K562 (cell line): Measurements from ENCODE around the gene PHKB. TPM values are rescaled to one million over a fixed set of nuclear protein-coding genes. Genes with fewer than 3 reads are reported as not detected.

Experiments
- BACH1 ChIP-seq: fragments of 200-800 bp; sonication (Bioruptor generic); IDR thresholded peaks from 2 replicates; pipeline ENCODE4 v1.6.1; 2016; ENCODE audit warnings: missing genetic modification characterization, missing compliant biosample characterization
- CC2D1A ChIP-seq: fragments of 450-650 bp; IDR thresholded peaks from 2 replicates; pipeline ENCODE4 v1.6.1; 2017; ENCODE audit warnings: mild to moderate bottlenecking
- COPS2 ChIP-seq: fragments of 450-650 bp; conservative IDR thresholded peaks from 2 replicates; pipeline ENCODE4 v1.6.1; 2016; ENCODE audit warnings: mild to moderate bottlenecking, moderate library complexity
- DPF2 ChIP-seq: fragments of 450-650 bp; IDR thresholded peaks from 2 replicates; pipeline ENCODE4 v1.6.1; 2016
- EHMT2 ChIP-seq: fragments of 450-650 bp; IDR thresholded peaks from 2 replicates; pipeline ENCODE4 v1.6.1; 2018; ENCODE audit warnings: antibody characterized with exemption
- ETV5 ChIP-seq: sonication (generic); formaldehyde crosslinking; IDR thresholded peaks from 2 replicates; pipeline ENCODE4 v1.4.0; 2020; ENCODE audit warnings: low read depth, mild to moderate bottlenecking, missing genetic modification reagents
- FOXM1 ChIP-seq, 2 experiments: fragments of 450-650 bp in 1 of 2; sonication (generic) in 1 of 2; formaldehyde crosslinking in 1 of 2; IDR thresholded peaks; 2 replicates each; pipeline versions ENCODE4 v1.6.1 to v1.9.0; 2017 to 2022; ENCODE audit warnings: low read depth in 2 of 2, mild to moderate bottlenecking in 2 of 2, missing genetic modification reagents in 1 of 2, moderate library complexity in 1 of 2
- HIVEP1 ChIP-seq: fragments of 250-450 bp; sonication (Bioruptor Pico); IDR thresholded peaks from 2 replicates; pipeline ENCODE4 v1.4.0; 2020; ENCODE audit warnings: mild to moderate bottlenecking
- JUND ChIP-seq, 2 experiments: IDR thresholded peaks; 2 replicates in 1 of 2; 3 replicates in 1 of 2; pipeline ENCODE4 v1.6.1; 2011; ENCODE audit warnings: borderline replicate concordance in 2 of 2, low read depth in 2 of 2, low read length in 2 of 2, improper control_type of control experiment in 1 of 2, missing biosample characterization in 1 of 2, missing genetic modification characterization in 1 of 2, missing genetic modification reagents in 1 of 2
- KDM1A ChIP-seq, 2 experiments: fragments of 450-650 bp; IDR thresholded peaks; 2 replicates each; pipeline ENCODE4 v1.6.1; 2016; ENCODE audit warnings: mild to moderate bottlenecking in 2 of 2
- MBD2 ChIP-seq: sonication (generic); IDR thresholded peaks from 2 replicates; pipeline ENCODE4 v1.6.1; 2016; ENCODE audit warnings: low read depth, borderline replicate concordance
- MTA2 ChIP-seq: fragments of 450-650 bp; IDR thresholded peaks from 2 replicates; pipeline ENCODE4 v1.6.1; 2016; ENCODE audit warnings: low read depth
- NR1H2 ChIP-seq: sonication (generic); formaldehyde crosslinking; IDR thresholded peaks from 2 replicates; pipeline ENCODE4 v1.4.0; 2020; ENCODE audit warnings: mild to moderate bottlenecking, missing genetic modification reagents
- PTBP1 ChIP-seq: fragments of 200-400 bp; formaldehyde crosslinking; IDR thresholded peaks from 2 replicates; pipeline ENCODE4 v1.6.1; 2017; ENCODE audit warnings: low read depth, low read length
- SMAD4 ChIP-seq: fragments of 250-450 bp; sonication (Bioruptor Pico); conservative IDR thresholded peaks from 2 replicates; pipeline ENCODE4 v1.8.0; 2021; ENCODE audit warnings: inconsistent platforms, mild to moderate bottlenecking, moderate library complexity
- TBL1XR1 ChIP-seq, 2 experiments: IDR thresholded peaks; 2 replicates each; pipeline ENCODE4 v1.6.1; 2012; ENCODE audit warnings: improper control_type of control experiment in 2 of 2, low read length in 2 of 2, mild to moderate bottlenecking in 1 of 2
- U2AF2 ChIP-seq: fragments of 200-400 bp; formaldehyde crosslinking; optimal IDR thresholded peaks from 2 replicates; pipeline ENCODE3; 2017; ENCODE audit warnings: low read depth, mild to moderate bottlenecking, low read length
- ZNF282 ChIP-seq: sonication (generic); formaldehyde crosslinking; IDR thresholded peaks from 2 replicates; pipeline ENCODE4 v1.8.1; 2023; ENCODE audit warnings: missing genetic modification reagents
- ZNF609 ChIP-seq: sonication (generic); formaldehyde crosslinking; IDR thresholded peaks from 2 replicates; pipeline ENCODE4 v1.8.1; 2023; ENCODE audit warnings: missing genetic modification reagents, mild to moderate bottlenecking, borderline replicate concordance
- polyA plus RNA-seq, 8 experiments: library from polyadenylated mRNA; depleted of rRNA in 4 of 8; stranded (reverse) in 5 of 8; unstranded in 3 of 8; fragments of >200 nt; fragmentation: Nextera tagmentation in 2 of 8; fragmentation: Illumina TruSeq in 1 of 8; extraction: Ambion mirVana in 2 of 8; extraction: Trizol in 1 of 8; gene quantifications; 2 replicates each; pipeline versions ENCODE4 v1.2.1 to v1.2.3, GENCODE V29; 2011 to 2014; ENCODE audit warnings: inconsistent platforms in 1 of 8, missing spikeins in 1 of 8
- total RNA-seq, 7 experiments: library from RNA; depleted of rRNA in 6 of 7; stranded (reverse); fragments of >200 nt in 6 of 7; fragmentation: Illumina TruSeq in 2 of 7; extraction: Trizol in 2 of 7; gene quantifications; 2 replicates each; pipeline versions ENCODE4 v1.2.1 to v1.2.3, GENCODE V29; 2011 to 2021; ENCODE audit warnings: low replicate concordance in 1 of 7
- TF ChIP-seq, protein P1 (sequence below): fragments of 450-650 bp; IDR thresholded peaks from 2 replicates; pipeline ENCODE4 v1.6.1; 2016
- TF ChIP-seq, protein P2 (sequence below): fragments of 450-650 bp; formaldehyde crosslinking; IDR thresholded peaks from 2 replicates; pipeline ENCODE4 v1.4.0; 2020; ENCODE audit warnings: mild to moderate bottlenecking, mixed read lengths

The PHKB gene
- total and polyA plus RNA-seq, 9 of the 15 experiments (the other 6 are each of a cell fraction or from before 2014, with no cell fraction given): 24.7 to 92.3 (median 67.0) TPM

DNA sequence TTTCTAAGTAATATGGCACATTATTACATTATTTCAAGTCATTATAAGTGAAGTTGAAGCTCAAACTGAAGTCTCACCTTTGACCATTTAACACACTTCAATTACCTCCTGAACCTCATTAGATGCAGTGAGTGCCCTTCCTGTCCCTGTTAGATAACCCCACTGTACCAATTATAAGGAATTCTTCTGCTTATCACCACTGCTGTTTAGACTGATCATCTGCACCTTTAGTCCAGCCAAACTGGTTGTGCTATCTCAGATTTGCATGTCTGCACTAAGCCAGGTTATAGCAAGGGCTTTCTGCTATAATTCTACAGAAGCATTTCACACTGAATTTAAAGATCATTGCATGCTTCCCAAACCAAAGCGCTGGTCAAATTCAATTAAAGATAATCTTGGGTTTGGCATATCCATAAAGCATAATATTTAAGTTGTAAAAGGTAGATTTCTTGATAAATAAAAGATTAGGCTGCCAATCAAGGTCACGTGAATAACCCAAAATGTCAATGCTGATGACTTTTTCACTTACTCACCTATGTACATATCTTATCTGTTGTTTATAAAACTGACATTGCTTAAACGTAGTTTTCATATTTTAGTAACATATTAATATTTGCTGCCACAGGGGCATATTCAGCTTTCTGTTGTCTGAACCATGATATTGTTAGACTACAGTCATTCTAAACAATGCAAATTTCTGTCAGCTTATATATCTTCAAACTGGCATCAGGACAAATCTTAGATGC lies 12.1 kb upstream of the PHKB start (continued):
- TF ChIP-seq ZNF609 (CRISPR knock-in tag) (no peak), COPS2 (no peak), JUND (IDR thresholded peaks at IDR 0.05; ENCODE audit: borderline replicate concordance, low read depth, low read length) (no peak), JUND (tag; IDR thresholded peaks at IDR 0.05; ENCODE audit: borderline replicate concordance, low read depth, low read length) (no peak), SMAD4 (CRISPR knock-in tag) (peak; percentile 63), ZNF282 (CRISPR knock-in tag) (no peak), NR1H2 (no peak), DPF2 (peak; percentile 41; the same call in 1 of the 2 replicates), ETV5 (no peak), EHMT2 (no peak), MBD2 (no peak), U2AF2 (no peak), BACH1 (no peak), FOXM1 (IDR thresholded peaks at IDR 0.05; ENCODE audit: low read depth) (peak; percentile 40; the same call in 1 of the 2 replicates), FOXM1 (CRISPR knock-in tag; IDR thresholded peaks at IDR 0.05; ENCODE audit: low read depth) (no peak), MTA2 (peak; percentile 58), HIVEP1 (CRISPR knock-in tag) (no peak), KDM1A (IDR thresholded peaks at IDR 0.05) (peak; percentile 71 to 73), CC2D1A (no peak), PTBP1 (no peak), TBL1XR1 (IDR thresholded peaks at IDR 0.05; ENCODE audit: low read length in 2 of 2) (peak in 1 of 2 experiments; percentile 18; a peak in 1 of 4 replicates)
- TF ChIP-seq, protein P1, sequence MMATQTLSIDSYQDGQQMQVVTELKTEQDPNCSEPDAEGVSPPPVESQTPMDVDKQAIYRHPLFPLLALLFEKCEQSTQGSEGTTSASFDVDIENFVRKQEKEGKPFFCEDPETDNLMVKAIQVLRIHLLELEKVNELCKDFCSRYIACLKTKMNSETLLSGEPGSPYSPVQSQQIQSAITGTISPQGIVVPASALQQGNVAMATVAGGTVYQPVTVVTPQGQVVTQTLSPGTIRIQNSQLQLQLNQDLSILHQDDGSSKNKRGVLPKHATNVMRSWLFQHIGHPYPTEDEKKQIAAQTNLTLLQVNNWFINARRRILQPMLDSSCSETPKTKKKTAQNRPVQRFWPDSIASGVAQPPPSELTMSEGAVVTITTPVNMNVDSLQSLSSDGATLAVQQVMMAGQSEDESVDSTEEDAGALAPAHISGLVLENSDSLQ: peak; percentile 44; the same call in 1 of the 2 replicates
- TF ChIP-seq, protein P2, sequence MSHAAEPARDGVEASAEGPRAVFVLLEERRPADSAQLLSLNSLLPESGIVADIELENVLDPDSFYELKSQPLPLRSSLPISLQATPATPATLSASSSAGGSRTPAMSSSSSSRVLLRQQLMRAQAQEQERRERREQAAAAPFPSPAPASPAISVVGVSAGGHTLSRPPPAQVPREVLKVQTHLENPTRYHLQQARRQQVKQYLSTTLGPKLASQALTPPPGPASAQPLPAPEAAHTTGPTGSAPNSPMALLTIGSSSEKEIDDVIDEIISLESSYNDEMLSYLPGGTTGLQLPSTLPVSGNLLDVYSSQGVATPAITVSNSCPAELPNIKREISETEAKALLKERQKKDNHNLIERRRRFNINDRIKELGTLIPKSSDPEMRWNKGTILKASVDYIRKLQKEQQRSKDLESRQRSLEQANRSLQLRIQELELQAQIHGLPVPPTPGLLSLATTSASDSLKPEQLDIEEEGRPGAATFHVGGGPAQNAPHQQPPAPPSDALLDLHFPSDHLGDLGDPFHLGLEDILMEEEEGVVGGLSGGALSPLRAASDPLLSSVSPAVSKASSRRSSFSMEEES (CRISPR knock-in tag): no peak
